ENCODE measurements around the gene PSD.

Gene PSD

DNA sequence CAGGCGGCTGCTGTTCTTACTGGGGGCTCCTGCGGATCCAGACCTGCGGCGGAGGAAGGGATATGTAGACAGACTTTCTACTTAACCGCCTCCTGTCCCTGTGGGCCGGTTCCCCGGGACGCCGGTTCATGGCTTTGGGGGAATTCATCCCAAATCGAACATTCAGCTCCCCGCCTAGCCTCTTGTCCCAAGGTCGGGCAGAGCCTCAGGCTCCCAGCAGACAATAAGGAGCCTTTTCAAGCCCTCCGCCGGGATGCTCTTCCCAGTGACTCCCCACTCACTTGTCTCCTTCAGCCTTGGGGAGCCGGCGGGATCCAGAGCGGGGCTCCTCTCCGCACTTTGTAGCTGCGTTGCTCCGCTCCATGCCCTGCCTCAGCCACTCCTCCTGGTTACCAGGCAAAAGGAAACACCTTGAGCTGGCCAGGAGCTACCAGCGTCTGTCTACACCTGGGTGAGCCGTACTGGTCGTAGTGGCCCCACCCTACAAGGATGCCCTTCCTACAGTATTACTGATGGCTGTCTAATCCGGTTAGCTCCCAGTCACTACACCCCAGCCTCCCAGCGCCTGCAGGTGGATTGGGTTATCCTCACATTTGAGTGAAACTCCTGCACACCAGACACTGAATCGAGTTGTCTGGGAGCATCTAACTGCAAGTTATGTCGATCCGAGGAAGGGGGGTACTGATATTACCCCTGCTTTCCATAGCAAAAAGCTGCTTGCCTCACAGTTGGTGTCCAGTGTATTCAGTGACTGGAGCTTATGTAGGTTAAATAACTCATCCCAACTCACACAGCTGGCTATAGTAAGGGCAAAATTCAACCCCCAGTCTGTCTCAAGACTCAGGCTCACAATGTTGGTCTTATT lies 32.8 kb upstream of the PSD start, which contains the start of gene C10orf95:
TSS of gene C10orf95 (minus strand) at position 439 of the 865 bp plus-strand sequence. CDS start 450 bp downstream, outside the sequence.
- peak within 1 kb of the TSS; percentile 85 for H3K27ac ChIP-seq (ENCODE audit: poor library complexity, severe bottlenecking)
- peak; percentile 54 for ATAC-seq (ENCODE audit: low read depth)
- H3K4me1 ChIP-seq (ENCODE audit: insufficient read depth, poor library complexity, severe bottlenecking) = peaks cover 16% of the 10 kb centered on the region
- no peak for DNase-seq (ENCODE audit: low spot score)
- peak within 1 kb of the TSS; percentile 75 for H3K4me3 ChIP-seq (ENCODE audit: severe bottlenecking)
- no peaks in the 10 kb centered on the region for H3K27me3 ChIP-seq (ENCODE audit: insufficient read depth, poor library complexity, severe bottlenecking)
- no peak for TF ChIP-seq CTCF (IDR thresholded peaks at IDR 0.05; ENCODE audit: poor library complexity, severe bottlenecking)
- H3K9me3 ChIP-seq (ENCODE audit: severe bottlenecking) = no peaks in the 10 kb centered on the region
- H3K36me3 ChIP-seq (ENCODE audit: low read depth) = peaks cover 21% of the 10 kb centered on the region

GRCh38 chr10:102450374-102451104 lies 32.0 kb upstream of the PSD start:
- no peaks in the 10 kb centered on the region for H3K27me3 ChIP-seq (ENCODE audit: insufficient read depth, poor library complexity, severe bottlenecking)
- ATAC-seq (ENCODE audit: low read depth) (peak; percentile 73), DNase-seq (ENCODE audit: low spot score) (peak; percentile 85)
- peaks cover 9% of the 10 kb centered on the region for H3K4me1 ChIP-seq (ENCODE audit: insufficient read depth, poor library complexity, severe bottlenecking)
- peak overlapping the region; percentile 85 for H3K27ac ChIP-seq (ENCODE audit: poor library complexity, severe bottlenecking)
- TF ChIP-seq CTCF (IDR thresholded peaks at IDR 0.05; ENCODE audit: poor library complexity, severe bottlenecking) = no peak
- H3K9me3 ChIP-seq (ENCODE audit: severe bottlenecking) = no peaks in the 10 kb centered on the region
- H3K4me3 ChIP-seq (ENCODE audit: severe bottlenecking) = peak overlapping the region; percentile 75
- peaks cover 18% of the 10 kb centered on the region for H3K36me3 ChIP-seq (ENCODE audit: low read depth)

- ATAC-seq (ENCODE audit: low read depth) = no peak; the same call in 2 of the 3 replicates
- Histone ChIP-seq H3K9me3 (ENCODE audit: severe bottlenecking) (no peaks in the 10 kb centered on the region), H3K4me3 (ENCODE audit: severe bottlenecking) (peak overlapping the region; percentile 75), H3K27me3 (ENCODE audit: insufficient read depth, poor library complexity, severe bottlenecking) (no peaks in the 10 kb centered on the region), H3K4me1 (ENCODE audit: insufficient read depth, poor library complexity, severe bottlenecking) (peaks cover 9% of the 10 kb centered on the region), H3K27ac (ENCODE audit: poor library complexity, severe bottlenecking) (peak overlapping the region; percentile 85), H3K36me3 (ENCODE audit: low read depth) (peaks cover 13% of the 10 kb centered on the region)
- no peak for DNase-seq (ENCODE audit: low spot score)
- TF ChIP-seq CTCF (IDR thresholded peaks at IDR 0.05; ENCODE audit: poor library complexity, severe bottlenecking) = no peak
Observed at GRCh38 chr10:102450124-102450373, 31.5 kb upstream of the PSD start.

DNA sequence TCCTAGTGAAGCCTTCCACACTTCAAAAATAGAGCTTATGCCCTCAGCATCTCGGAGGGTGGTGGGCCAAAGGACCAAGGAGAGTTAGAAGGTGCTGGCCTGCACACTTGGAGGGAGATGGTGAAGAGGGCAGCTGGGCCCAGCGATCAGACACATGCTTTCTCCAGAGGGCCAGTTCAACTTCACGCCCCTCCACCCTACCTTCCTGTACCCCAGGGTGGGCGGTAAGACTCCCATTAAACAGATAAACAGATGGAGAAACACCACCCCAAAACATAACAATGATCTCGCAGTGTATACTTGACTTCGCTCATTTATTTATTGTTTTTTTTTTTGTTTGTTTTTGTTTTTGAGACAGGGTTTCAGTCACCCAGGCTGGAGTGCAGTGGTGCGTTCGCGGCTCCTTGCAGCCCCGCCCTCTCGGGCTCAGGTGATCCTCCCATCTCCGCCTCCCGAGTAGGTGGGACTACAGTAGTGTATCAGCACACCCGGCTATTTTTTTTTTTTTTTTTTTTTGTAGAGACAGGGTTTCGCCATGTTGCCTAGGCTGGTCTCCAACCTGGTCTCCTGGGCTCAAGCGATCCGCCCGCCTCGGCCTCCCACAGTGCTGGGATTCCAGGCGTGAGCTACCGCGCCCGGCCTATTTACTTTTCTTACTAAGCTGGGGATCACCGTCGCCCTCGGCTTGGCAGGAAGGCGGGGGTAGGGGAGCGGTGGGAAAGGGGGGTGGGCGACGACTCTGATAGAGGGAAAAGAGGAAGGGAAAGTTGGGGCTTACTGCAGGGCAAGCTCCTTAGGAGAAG lies 30.9 kb upstream of the PSD start:
- Histone ChIP-seq H3K27me3 (ENCODE audit: insufficient read depth, poor library complexity, severe bottlenecking) (no peaks in the 10 kb centered on the region), H3K27ac (ENCODE audit: poor library complexity, severe bottlenecking) (peak overlapping the region; percentile 85), H3K9me3 (ENCODE audit: severe bottlenecking) (no peaks in the 10 kb centered on the region), H3K4me1 (ENCODE audit: insufficient read depth, poor library complexity, severe bottlenecking) (peaks cover 9% of the 10 kb centered on the region), H3K36me3 (ENCODE audit: low read depth) (peaks cover 13% of the 10 kb centered on the region), H3K4me3 (ENCODE audit: severe bottlenecking) (peak overlapping the region; percentile 75)
- no peak for TF ChIP-seq CTCF (IDR thresholded peaks at IDR 0.05; ENCODE audit: poor library complexity, severe bottlenecking)
- DNase-seq (ENCODE audit: low spot score) = peak; percentile 92
- ATAC-seq (ENCODE audit: low read depth) = peak; percentile 79

Data from RWPE2 (cell line).